Measurements from ENCODE around the gene MAP4K1.
"Not testable (repeated sequence)": the region's sequence is repeated elsewhere in the genome, so short reads cannot be mapped to it uniquely, and the experiment has no call there.

Gene MAP4K1

GRCh38 chr19:38565691-38566105 is 52.1 kb downstream of the MAP4K1 start:
- peak in 1 of 2 donors; percentile 6 for DNase-seq

GRCh38 chr19:38564981-38565690 is 52.6 kb downstream of the MAP4K1 start:
- peak; percentile 8 to 12 for DNase-seq

GRCh38 chr19:38563475-38563874 is 54.3 kb downstream of the MAP4K1 start:
- DNase-seq, result no peak

- DNase-seq, result no peak
These were observed 55.7 kb downstream of the MAP4K1 start for GRCh38 chr19:38562096-38562495.

- no peak for DNase-seq
These were observed 56.1 kb downstream of the MAP4K1 start for GRCh38 chr19:38561658-38562057.

GRCh38 chr19:38561053-38561606 is 56.6 kb downstream of the MAP4K1 start:
- DNase-seq, result no peak

GRCh38 chr19:38559428-38560401 is 58.0 kb downstream of the MAP4K1 start:
- peak in 1 of 2 donors; percentile 35 for DNase-seq

GRCh38 chr19:38558933-38559332 is 58.8 kb downstream of the MAP4K1 start:
- not testable (repeated sequence) for DNase-seq

- DNase-seq, result peak; percentile 50 to 84
These were observed 60.5 kb downstream of the MAP4K1 start for GRCh38 chr19:38557205-38557799.

GRCh38 chr19:38556521-38557174 is 61.1 kb downstream of the MAP4K1 start:
- DNase-seq, result peak in 1 of 2 donors; percentile 23

GRCh38 chr19:38555200-38555599 is 62.6 kb downstream of the MAP4K1 start:
- no peak for DNase-seq

GRCh38 chr19:38554676-38555141 is 63.0 kb downstream of the MAP4K1 start:
- DNase-seq, result no peak

GRCh38 chr19:38553239-38553638 is 64.5 kb downstream of the MAP4K1 start:
- DNase-seq, result not testable (repeated sequence)

GRCh38 chr19:38551450-38551813 is 66.3 kb downstream of the MAP4K1 start:
- DNase-seq, result peak; percentile 38 to 81

- DNase-seq, result no peak
These were observed 67.4 kb downstream of the MAP4K1 start for GRCh38 chr19:38550376-38550775.

- no peak for DNase-seq
These were observed 67.8 kb downstream of the MAP4K1 start for GRCh38 chr19:38549942-38550341.

GRCh38 chr19:38549061-38549460 is 68.7 kb downstream of the MAP4K1 start:
- DNase-seq, result no peak

- DNase-seq, result peak; percentile 25 to 65
These were observed 70.3 kb downstream of the MAP4K1 start for GRCh38 chr19:38547421-38547820.

- peak in 1 of 2 donors; percentile 12 for DNase-seq
These were observed 72.2 kb downstream of the MAP4K1 start for GRCh38 chr19:38545596-38545995.

GRCh38 chr19:38544569-38545315 is 73.0 kb downstream of the MAP4K1 start:
- DNase-seq, result no peak

- peak; percentile 76 to 85 for DNase-seq
These were observed 73.8 kb downstream of the MAP4K1 start for GRCh38 chr19:38543807-38544568.
